Heart right ventricle (tissue), 16 donors: ENCODE results near the gene THBS1. TPM values are rescaled to one million over a fixed set of nuclear protein-coding genes. Genes with fewer than 3 reads are reported as not detected.

Experiments
- ATAC-seq, 8 donors: fragments of 200-7000 bp; cut with Tn5 transposase; one replicate each; pipeline ENCODE4 v1.9.1; 2020; ENCODE audit warnings: mild to moderate bottlenecking in 8 of 8, moderate library complexity in 8 of 8, moderate number of reproducible peaks in 1 of 8
- DNase-seq, 2 donors: peaks; one replicate each; pipeline ENCODE4 v3.0.0-alpha.2; 2020
- H3K27ac ChIP-seq, 10 donors: fragments of 200-600 bp; sonication (generic) in 2 of 10; one replicate each; pipeline versions ENCODE4 v1.5.0 to v1.8.0; 2020 to 2022; ENCODE audit warnings: mild to moderate bottlenecking in 3 of 10
- H3K27me3 ChIP-seq, 7 donors: fragments of 200-600 bp; one replicate each; pipeline ENCODE4 v1.8.0; 2021 to 2022; ENCODE audit warnings: mild to moderate bottlenecking in 2 of 7
- H3K36me3 ChIP-seq, 9 donors: fragments of 200-600 bp; sonication (generic) in 1 of 9; one replicate each; pipeline versions ENCODE4 v1.5.0 to v1.8.0; 2020 to 2022; ENCODE audit warnings: mild to moderate bottlenecking in 2 of 9
- H3K4me1 ChIP-seq, 9 donors: fragments of 200-600 bp; sonication (generic) in 1 of 9; one replicate each; pipeline versions ENCODE4 v1.5.0 to v1.8.0; 2020 to 2022; ENCODE audit warnings: mild to moderate bottlenecking in 4 of 9
- H3K4me3 ChIP-seq, 10 donors: fragments of 200-600 bp; sonication (generic) in 2 of 10; one replicate each; pipeline versions ENCODE4 v1.5.0 to v1.8.0; 2020 to 2022; ENCODE audit warnings: mild to moderate bottlenecking in 7 of 10, moderate library complexity in 2 of 10
- H3K9me3 ChIP-seq, 11 donors: fragments of 200-600 bp in 10 of 11; sonication (generic) in 2 of 11; one replicate each; pipeline versions ENCODE4 v1.5.0 to v1.8.0; 2013 to 2022; ENCODE audit warnings: mild to moderate bottlenecking in 2 of 11, control low read depth in 1 of 11, moderate library complexity in 1 of 11
- WGBS, 2 donors: extraction: QIAGEN DNeasy Blood & Tissue Kit; methylation state at CpG; one replicate each; pipeline ENCODE4 v1.1.7; 2013; ENCODE audit warnings: inconsistent platforms in 1 of 2; 5-methylcytosine and 5-hydroxymethylcytosine counted together
- intact Hi-C, 10 donors: fragments of 100-400 bp; cut with DNase I; formaldehyde crosslinking; loops; one replicate each; pipeline versions ENCODE4 v1.11.1 to v1.14.2; 2022
- long read RNA-seq, 3 donors: library from polyadenylated mRNA; unstranded; transcript quantifications; one replicate each; pipeline ENCODE4 v2.0.0, GENCODE V29; 2020 to 2021
- polyA plus RNA-seq, 2 donors: library from polyadenylated mRNA; stranded (reverse); fragments of 200-250 nt; gene quantifications; one replicate each; pipeline ENCODE4 v1.2.3, GENCODE V29; 2013
- total RNA-seq, 10 donors: library from RNA; stranded (reverse); fragmentation: NEBNext Ultra II Directional in 3 of 10; extraction: Animal tissue kit (Norgen Biotek cat#: 25700) in 3 of 10; gene quantifications; one replicate each; pipeline versions ENCODE4 v1.2.1 to v1.2.4, GENCODE V29; 2021 to 2023
- TF ChIP-seq, protein P1 (sequence below), 9 donors: fragments of 200-600 bp; sonication (generic) in 2 of 9; IDR thresholded peaks; one replicate each; pipeline versions ENCODE4 v1.5.0 to v1.8.0; 2021 to 2022; ENCODE audit warnings: antibody characterized with exemption in 9 of 9, mild to moderate bottlenecking in 5 of 9, moderate library complexity in 1 of 9
- donor health status: Arrhythmogenic right ventricular cardiomyopathy.
- donor health status: ischemic (EF 13 %, LVEDD 7.1; RV severe dilation, severe dysfunction).
- donor health status: healthy with polysubstance abuse.
- donor health status: DM: no; HTN: yes; CAD: no.
- donor health status: DM: no; HTN: no; CAD: no.
- donor health status: ischemic (EF 25% LVEDD 6.9; RV normal size, moderate dysfunction).
- donor health status: ischemic (EF 25% LVEDD 5.7; RV mildly dilated, moderate dysfunction).
- donor health status: healthy.
- donor health status: DM: yes; HTN: yes; CAD: no.
- donor health status: Ischemic cardiomyopathy.
- donor health status: ischemic (EF 35%, LVEDD 5.7; RV mildly dilated, moderate dysfunction).
- donor health status: nonischemic (EF 11% LVEDD 7.7; RV severe dilation, severe dysfunction).
- donor health status: DM: yes; HTN: yes; CAD: no.
- donor health status: PGD.
- donor health status: ischemic (EF 29% LVEDD 5.4; RV normal size, mild dysfunction).
- donor health status: nonischemic (EF 23%, LVEDD 6.1; RV moderate dilation, normal function).

THBS1 gene
- total RNA-seq (1,000 to 10,000 TPM in 1 of 10 donors, 100 to 1,000 TPM in 5, 10 to 100 TPM in 4; 46.8 to 1,109 (median 113) TPM), polyA plus RNA-seq (10 to 100 TPM; 12.9 to 93.2 TPM)
- long read RNA-seq, donor 1, full-length matches to known transcripts, result 3 of 22 reads
- long read RNA-seq, donor 1, partial matches to known transcripts, result 19 of 22 reads
- long read RNA-seq, donor 1, other reads (novel, unspliced or antisense), result 0 of 22 reads
- long read RNA-seq, donor 2, full-length matches to known transcripts, result 6 of 30 reads
- long read RNA-seq, donor 2, partial matches to known transcripts, result 22 of 30 reads
- long read RNA-seq, donor 2, other reads (novel, unspliced or antisense), result 2 of 30 reads
- long read RNA-seq, donor 3, full-length matches to known transcripts, result 35 of 1,485 reads
- long read RNA-seq, donor 3, partial matches to known transcripts, result 1,330 of 1,485 reads
- long read RNA-seq, donor 3, other reads (novel, unspliced or antisense), result 120 of 1,485 reads

DNA sequence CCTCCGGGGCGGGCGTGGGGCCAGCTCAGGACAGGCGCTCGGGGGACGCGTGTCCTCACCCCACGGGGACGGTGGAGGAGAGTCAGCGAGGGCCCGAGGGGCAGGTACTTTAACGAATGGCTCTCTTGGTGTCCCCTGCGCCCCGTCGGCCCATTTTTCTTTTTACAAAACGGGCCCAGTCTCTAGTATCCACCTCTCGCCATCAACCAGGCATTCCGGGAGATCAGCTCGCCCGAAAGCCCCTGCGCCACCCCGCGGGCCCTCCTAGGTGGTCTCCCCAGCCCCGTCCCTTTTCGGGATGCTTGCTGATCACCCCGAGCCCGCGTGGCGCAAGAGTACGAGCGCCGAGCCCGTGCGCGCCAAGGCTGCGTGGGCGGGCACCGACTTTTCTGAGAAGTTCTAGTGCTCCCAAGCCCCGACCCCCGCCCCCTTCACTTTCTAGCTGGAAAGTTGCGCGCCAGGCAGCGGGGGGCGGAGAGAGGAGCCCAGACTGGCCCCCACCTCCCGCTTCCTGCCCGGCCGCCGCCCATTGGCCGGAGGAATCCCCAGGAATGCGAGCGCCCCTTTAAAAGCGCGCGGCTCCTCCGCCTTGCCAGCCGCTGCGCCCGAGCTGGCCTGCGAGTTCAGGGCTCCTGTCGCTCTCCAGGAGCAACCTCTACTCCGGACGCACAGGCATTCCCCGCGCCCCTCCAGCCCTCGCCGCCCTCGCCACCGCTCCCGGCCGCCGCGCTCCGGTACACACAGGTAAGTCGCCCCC is at the start of gene THBS1:
Gene THBS1 (plus strand): TSS at position 595 of the 757 bp plus-strand sequence. CDS start 779 bp downstream, outside the sequence.
- Histone ChIP-seq H3K9me3 (no peaks in the 10 kb centered on the region), H3K36me3 (peaks cover 0 to 40% (median 28%) of the 10 kb centered on the region in 9 donors), H3K4me3 (peak within 1 kb of the TSS; percentile 19 to 88 (median 67)), H3K4me1 (peaks cover 4 to 68% (median 43%) of the 10 kb centered on the region in 9 donors), H3K27me3 (peaks cover 0 to 7% (median 0%) of the 10 kb centered on the region in 7 donors), H3K27ac (peak within 1 kb of the TSS; percentile 83 to 97 (median 92))
- intact Hi-C loops, result loop anchor here (1.0 to 10.0 kb wide), 20 partner anchors 116 to 876 kb away; no protein-coding TSS in a partner anchor
- WGBS, 2 donors, result 1% methylated on average over 66 to 74 of the region's 74 CpGs
- TF ChIP-seq, protein P1, sequence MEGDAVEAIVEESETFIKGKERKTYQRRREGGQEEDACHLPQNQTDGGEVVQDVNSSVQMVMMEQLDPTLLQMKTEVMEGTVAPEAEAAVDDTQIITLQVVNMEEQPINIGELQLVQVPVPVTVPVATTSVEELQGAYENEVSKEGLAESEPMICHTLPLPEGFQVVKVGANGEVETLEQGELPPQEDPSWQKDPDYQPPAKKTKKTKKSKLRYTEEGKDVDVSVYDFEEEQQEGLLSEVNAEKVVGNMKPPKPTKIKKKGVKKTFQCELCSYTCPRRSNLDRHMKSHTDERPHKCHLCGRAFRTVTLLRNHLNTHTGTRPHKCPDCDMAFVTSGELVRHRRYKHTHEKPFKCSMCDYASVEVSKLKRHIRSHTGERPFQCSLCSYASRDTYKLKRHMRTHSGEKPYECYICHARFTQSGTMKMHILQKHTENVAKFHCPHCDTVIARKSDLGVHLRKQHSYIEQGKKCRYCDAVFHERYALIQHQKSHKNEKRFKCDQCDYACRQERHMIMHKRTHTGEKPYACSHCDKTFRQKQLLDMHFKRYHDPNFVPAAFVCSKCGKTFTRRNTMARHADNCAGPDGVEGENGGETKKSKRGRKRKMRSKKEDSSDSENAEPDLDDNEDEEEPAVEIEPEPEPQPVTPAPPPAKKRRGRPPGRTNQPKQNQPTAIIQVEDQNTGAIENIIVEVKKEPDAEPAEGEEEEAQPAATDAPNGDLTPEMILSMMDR (IDR thresholded peaks at IDR 0.05), result peak in 5 of 9 donors; percentile 1 to 50 (median 38)
- peak; percentile 70 to 82 (median 76) for ATAC-seq
- peak; percentile 84 to 87 for DNase-seq

DNA sequence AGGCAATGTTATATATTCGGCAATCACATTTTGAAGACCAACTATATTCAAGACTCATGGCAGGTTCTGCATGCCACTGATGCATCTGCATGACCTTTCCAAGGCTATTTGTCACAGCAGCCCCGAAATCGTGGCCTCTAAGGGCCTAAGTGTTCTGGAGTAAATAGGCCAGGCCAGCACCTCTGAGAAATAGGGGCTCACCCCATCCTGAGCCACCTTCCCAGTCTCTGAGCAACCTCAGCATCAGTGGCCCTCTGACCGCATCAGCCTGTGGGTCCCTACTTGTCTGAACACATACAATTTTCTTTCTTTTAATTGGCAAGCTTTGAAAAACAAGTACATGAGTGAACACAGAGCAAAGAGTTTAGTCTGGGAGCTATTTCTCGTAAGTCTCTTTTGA is 45.9 kb upstream of the THBS1 start:
- no peaks in the 10 kb centered on the region for H3K27me3 ChIP-seq
- no peak for ATAC-seq
- no peak overlapping the region for H3K4me3 ChIP-seq
- no peaks in the 10 kb centered on the region for H3K9me3 ChIP-seq
- 92 to 94% methylated on average over 5 of the region's 5 CpGs for WGBS, 2 donors
- TF ChIP-seq, protein P1 (IDR thresholded peaks at IDR 0.05), result no peak
- H3K4me1 ChIP-seq, result peaks cover 0 to 7% (median 0%) of the 10 kb centered on the region in 9 donors
- H3K27ac ChIP-seq, result no peak overlapping the region
- no peaks in the 10 kb centered on the region for H3K36me3 ChIP-seq
- intact Hi-C loops, result no loop called here
- DNase-seq, result no peak

DNA sequence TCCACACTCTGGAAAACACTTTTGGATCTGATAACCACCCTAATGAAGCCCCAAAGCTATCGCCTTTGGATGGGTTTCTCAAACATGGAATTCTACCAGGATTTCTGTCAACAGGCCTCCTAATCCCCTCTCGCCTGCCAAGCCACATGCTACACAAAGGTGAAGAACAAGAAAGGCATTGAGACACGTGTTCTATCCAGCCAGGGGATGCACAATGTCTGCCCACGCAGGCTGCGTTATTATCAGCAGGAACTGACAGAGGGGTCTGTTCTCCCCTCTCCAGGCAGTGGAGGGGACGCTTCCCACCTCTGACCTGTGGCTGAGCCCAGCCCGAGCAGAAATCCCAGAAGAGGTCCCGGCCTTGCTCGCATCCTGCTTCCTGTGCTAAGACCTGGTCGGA is 45.4 kb upstream of the THBS1 start:
- Histone ChIP-seq H3K27me3 (no peaks in the 10 kb centered on the region), H3K4me1 (peaks cover 0 to 7% (median 0%) of the 10 kb centered on the region in 9 donors), H3K27ac (no peak overlapping the region), H3K9me3 (no peaks in the 10 kb centered on the region), H3K4me3 (no peak overlapping the region), H3K36me3 (no peaks in the 10 kb centered on the region)
- 76 to 80% methylated on average over 10 of the region's 10 CpGs for WGBS, 2 donors
- DNase-seq (no peak), ATAC-seq (no peak)
- intact Hi-C loops, result no loop called here
- TF ChIP-seq, protein P1 (IDR thresholded peaks at IDR 0.05), result no peak

DNA sequence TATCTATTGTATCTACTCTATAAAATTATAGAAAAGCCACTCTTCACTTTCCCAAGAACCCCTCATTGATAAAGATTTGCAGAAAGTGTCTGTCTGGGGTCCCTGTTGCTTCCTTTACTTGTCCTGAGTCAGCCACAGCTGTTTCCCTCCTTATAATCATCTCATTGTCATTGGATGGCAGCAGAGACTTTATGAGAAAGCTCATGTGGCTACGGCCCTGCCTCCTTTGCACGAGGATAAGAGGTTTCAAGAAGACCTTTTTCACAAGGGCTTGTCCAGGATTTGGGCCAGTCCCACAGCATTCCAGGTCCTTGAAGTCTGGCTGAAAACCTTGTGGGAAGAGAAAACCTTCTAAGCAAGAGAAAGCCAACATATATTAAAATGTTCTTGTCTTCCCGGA is 41.9 kb upstream of the THBS1 start:
- no peak overlapping the region for H3K27ac ChIP-seq
- intact Hi-C loops, result no loop called here
- ATAC-seq, result no peak
- no peak for DNase-seq
- TF ChIP-seq, protein P1 (IDR thresholded peaks at IDR 0.05), result no peak
- peaks cover 0 to 7% (median 0%) of the 10 kb centered on the region in 9 donors for H3K4me1 ChIP-seq
- H3K27me3 ChIP-seq, result no peaks in the 10 kb centered on the region
- 86% methylated on average over 3 of the region's 3 CpGs for WGBS, 2 donors
- no peak overlapping the region for H3K4me3 ChIP-seq
- H3K36me3 ChIP-seq, result no peaks in the 10 kb centered on the region
- no peaks in the 10 kb centered on the region for H3K9me3 ChIP-seq
